Left lung (tissue), 14 donors: ENCODE data around the gene PLEKHG4. TPM values are rescaled to one million over a fixed set of nuclear protein-coding genes. Genes with fewer than 3 reads are reported as not detected.

Source experiments
- ATAC-seq: fragments of 200-7000 bp; cut with Tn5 transposase; one replicate; pipeline ENCODE4 v1.9.1; 2020; ENCODE audit warnings: moderate library complexity
- DNase-seq, 4 donors: peaks; one replicate each; pipeline ENCODE4 v3.0.0-alpha.2; 2013 to 2020
- H3K27ac ChIP-seq, 2 donors: fragments of 200-600 bp; sonication (generic) in 1 of 2; one replicate each; pipeline versions ENCODE4 v1.5.0 to v1.8.0; 2020 to 2021
- H3K27me3 ChIP-seq, 2 donors: fragments of 200-600 bp; sonication (generic) in 1 of 2; one replicate each; pipeline versions ENCODE4 v1.5.0 to v1.8.0; 2020 to 2021
- H3K36me3 ChIP-seq, 2 donors: fragments of 200-600 bp; sonication (generic) in 1 of 2; one replicate each; pipeline versions ENCODE4 v1.5.0 to v1.8.0; 2020 to 2021
- H3K4me1 ChIP-seq, 2 donors: fragments of 200-600 bp; one replicate each; pipeline ENCODE4 v1.8.0; 2021
- H3K4me3 ChIP-seq, 2 donors: fragments of 200-600 bp; sonication (generic) in 1 of 2; one replicate each; pipeline versions ENCODE4 v1.5.0 to v1.8.0; 2020 to 2021; ENCODE audit warnings: mild to moderate bottlenecking in 1 of 2
- H3K9me3 ChIP-seq, 2 donors: fragments of 200-600 bp; sonication (generic) in 1 of 2; one replicate each; pipeline versions ENCODE4 v1.5.0 to v1.8.0; 2020 to 2021
- CTCF ChIP-seq, 2 donors: fragments of 200-600 bp; sonication (generic) in 1 of 2; IDR thresholded peaks; one replicate each; pipeline versions ENCODE4 v1.5.0 to v1.8.0; 2021; ENCODE audit warnings: antibody characterized with exemption in 2 of 2
- intact Hi-C, 2 donors: fragments of 100-400 bp; cut with DNase I; formaldehyde crosslinking; loops; one replicate each; pipeline versions ENCODE4 v1.11.2 to v1.14.2; 2022
- long read RNA-seq, 12 donors: library from polyadenylated mRNA in 2 of 12; unstranded in 2 of 12; transcript quantifications; one replicate each; pipeline ENCODE4 v2.0.0 and lab custom pipeline, GENCODE V29; 2019 to 2026
- polyA plus RNA-seq, 6 donors: library from polyadenylated mRNA; unstranded; fragments of 120-200 nt; gene quantifications; one replicate each; pipeline ENCODE4 v1.2.1, GENCODE V29; 2013; ENCODE audit not compliant: insufficient read length in 6 of 6
- total RNA-seq, 2 donors: library from RNA; stranded (reverse); fragmentation: NEBNext Ultra II Directional; extraction: Animal tissue kit (Norgen Biotek cat#: 25700); gene quantifications; one replicate each; pipeline ENCODE4 v1.2.1, GENCODE V29; 2021
- donor health status: DM: no; HTN: yes; CAD: no.
- donor health status: DM: no; HTN: no; CAD: no.

The PLEKHG4 gene
- total RNA-seq: 10 to 100 TPM; 24.9 to 28.5 TPM
- 10 to 100 TPM; 28.8 to 40.3 (median 35.6) TPM for polyA plus RNA-seq
- long read RNA-seq, donor 1, full-length matches to known transcripts: 3 of 15 reads
- long read RNA-seq, donor 1, partial matches to known transcripts: 12 of 15 reads
- long read RNA-seq, donor 1, other reads (novel, unspliced or antisense): 0 of 15 reads
- long read RNA-seq, donor 2, partial matches to known transcripts: 0 of 3 reads
- long read RNA-seq, donor 2, other reads (novel, unspliced or antisense): 0 of 3 reads
- long read RNA-seq, donor 3: 0 reads
- long read RNA-seq, donor 4, partial matches to known transcripts: 2 of 4 reads
- long read RNA-seq, donor 4, other reads (novel, unspliced or antisense): 2 of 4 reads
- long read RNA-seq, donor 5: 0 reads
- long read RNA-seq, donor 6, full-length matches to known transcripts: 1 of 1 reads
- long read RNA-seq, donor 6, partial matches to known transcripts: 0 of 1 reads
- long read RNA-seq, donor 6, other reads (novel, unspliced or antisense): 0 of 1 reads
- long read RNA-seq, donor 7: 0 reads
- long read RNA-seq, donor 8, full-length matches to known transcripts: 1 of 1 reads
- long read RNA-seq, donor 8, partial matches to known transcripts: 0 of 1 reads
- long read RNA-seq, donor 8, other reads (novel, unspliced or antisense): 0 of 1 reads
- long read RNA-seq, donor 9: 0 reads
- long read RNA-seq, donor 10, partial matches to known transcripts: 0 of 1 reads
- long read RNA-seq, donor 10, other reads (novel, unspliced or antisense): 1 of 1 reads
- long read RNA-seq, donor 11: 0 reads
- long read RNA-seq, donor 12, full-length matches to known transcripts: 2 of 2 reads
- long read RNA-seq, donor 12, partial matches to known transcripts: 0 of 2 reads
- long read RNA-seq, donor 12, other reads (novel, unspliced or antisense): 0 of 2 reads

GRCh38 chr16:67279296-67280089, at the start of gene PLEKHG4:
TSS of gene PLEKHG4 (plus strand) at chr16:67279532. CDS start at chr16:67280045, 513 bp downstream.
- ATAC-seq: peak; percentile 92
- Histone ChIP-seq H3K9me3 (no peaks in the 10 kb centered on the region), H3K4me3 (peak within 1 kb of the TSS; percentile 48 to 60), H3K36me3 (peaks cover 0 to 15% of the 10 kb centered on the region in 2 donors), H3K27ac (peak within 1 kb of the TSS; percentile 66 to 75), H3K27me3 (no peaks in the 10 kb centered on the region), H3K4me1 (peaks cover 12 to 33% of the 10 kb centered on the region in 2 donors)
- peak; percentile 57 to 98 (median 84) for DNase-seq
- TF ChIP-seq CTCF (IDR thresholded peaks at IDR 0.05): peak; percentile 74 to 87
- intact Hi-C loops: no loop called here

GRCh38 chr16:67229906-67230808, 49.2 kb upstream of the PLEKHG4 start:
- peaks cover 15 to 25% of the 10 kb centered on the region in 2 donors for H3K4me1 ChIP-seq
- H3K36me3 ChIP-seq: peaks cover 3 to 71% of the 10 kb centered on the region in 2 donors
- ATAC-seq: no peak

GRCh38 chr16:67230809-67231660, 48.3 kb upstream of the PLEKHG4 start:
- H3K27ac ChIP-seq: no peak overlapping the region
- peaks cover 8 to 17% of the 10 kb centered on the region in 2 donors for H3K4me1 ChIP-seq
- intact Hi-C loops: no loop called here
- no peak overlapping the region for H3K4me3 ChIP-seq
- TF ChIP-seq CTCF (IDR thresholded peaks at IDR 0.05): no peak
- DNase-seq (peak in 1 of 4 donors; percentile 35), ATAC-seq (no peak)
- no peaks in the 10 kb centered on the region for H3K27me3 ChIP-seq
- H3K9me3 ChIP-seq: no peaks in the 10 kb centered on the region
- peaks cover 3 to 80% of the 10 kb centered on the region in 2 donors for H3K36me3 ChIP-seq

More at GRCh38 chr16:67229906-67230808, 49.2 kb upstream of the PLEKHG4 start:
- DNase-seq: peak in 1 of 4 donors; percentile 78
- H3K27ac ChIP-seq: no peak overlapping the region
- H3K27me3 ChIP-seq: no peaks in the 10 kb centered on the region
- intact Hi-C loops: no loop called here
- no peak for TF ChIP-seq CTCF (IDR thresholded peaks at IDR 0.05)
- no peak overlapping the region for H3K4me3 ChIP-seq
- H3K9me3 ChIP-seq: no peaks in the 10 kb centered on the region

- Histone ChIP-seq H3K27ac (no peak overlapping the region), H3K36me3 (peaks cover 3 to 100% of the 10 kb centered on the region in 2 donors), H3K4me3 (no peak overlapping the region), H3K9me3 (no peaks in the 10 kb centered on the region), H3K4me1 (peaks cover 0 to under 1% of the 10 kb centered on the region in 2 donors), H3K27me3 (no peaks in the 10 kb centered on the region)
- no peak for ATAC-seq
- intact Hi-C loops: no loop called here
- peak in 1 of 4 donors; percentile 60 for DNase-seq
- no peak for TF ChIP-seq CTCF (IDR thresholded peaks at IDR 0.05)
Observed at GRCh38 chr16:67233596-67233995, 45.7 kb upstream of the PLEKHG4 start.
